OCI-LY3 (cell line): Measurements from ENCODE around the gene RAB8B.

ENCODE experiments used
- EZH2phosphoT487 ChIP-seq: fragments of 200-600 bp; shearing (Covaris generic); IDR thresholded peaks from 2 replicates; pipeline ENCODE4 v1.6.1; 2018; ENCODE audit warnings: antibody characterized with exemption, mixed run types, low read depth
- TF ChIP-seq, protein P1 (sequence below): fragments of 200-600, 300-600 bp; sonication (generic); IDR thresholded peaks from 2 replicates; pipeline ENCODE4 v1.5.1; 2014; ENCODE audit warnings: antibody characterized with exemption, low read length, low read depth

DNA sequence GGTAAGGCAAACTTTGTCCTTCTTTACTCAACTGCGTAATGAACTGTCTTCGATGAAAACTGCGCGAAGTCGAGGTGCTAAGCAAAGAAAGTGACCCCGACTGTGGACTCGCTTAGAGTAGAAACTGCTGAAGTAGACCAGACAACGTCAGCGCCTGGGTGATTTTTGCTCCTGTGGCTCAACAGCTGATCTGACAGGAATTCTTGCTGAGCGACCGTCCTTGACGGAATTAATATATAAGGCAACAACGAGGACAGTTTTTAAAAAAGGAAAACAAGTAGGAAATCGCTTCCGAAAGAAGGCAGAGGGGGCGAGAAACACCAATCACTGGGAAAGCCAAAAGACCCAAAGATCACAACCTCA lies 32.7 kb upstream of the RAB8B start:
- TF ChIP-seq, protein P1, sequence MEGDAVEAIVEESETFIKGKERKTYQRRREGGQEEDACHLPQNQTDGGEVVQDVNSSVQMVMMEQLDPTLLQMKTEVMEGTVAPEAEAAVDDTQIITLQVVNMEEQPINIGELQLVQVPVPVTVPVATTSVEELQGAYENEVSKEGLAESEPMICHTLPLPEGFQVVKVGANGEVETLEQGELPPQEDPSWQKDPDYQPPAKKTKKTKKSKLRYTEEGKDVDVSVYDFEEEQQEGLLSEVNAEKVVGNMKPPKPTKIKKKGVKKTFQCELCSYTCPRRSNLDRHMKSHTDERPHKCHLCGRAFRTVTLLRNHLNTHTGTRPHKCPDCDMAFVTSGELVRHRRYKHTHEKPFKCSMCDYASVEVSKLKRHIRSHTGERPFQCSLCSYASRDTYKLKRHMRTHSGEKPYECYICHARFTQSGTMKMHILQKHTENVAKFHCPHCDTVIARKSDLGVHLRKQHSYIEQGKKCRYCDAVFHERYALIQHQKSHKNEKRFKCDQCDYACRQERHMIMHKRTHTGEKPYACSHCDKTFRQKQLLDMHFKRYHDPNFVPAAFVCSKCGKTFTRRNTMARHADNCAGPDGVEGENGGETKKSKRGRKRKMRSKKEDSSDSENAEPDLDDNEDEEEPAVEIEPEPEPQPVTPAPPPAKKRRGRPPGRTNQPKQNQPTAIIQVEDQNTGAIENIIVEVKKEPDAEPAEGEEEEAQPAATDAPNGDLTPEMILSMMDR, result no peak
- no peak for TF ChIP-seq EZH2phosphoT487
